HCT116 (cell line): Measurements from ENCODE around the gene TENT4A. TPM values are rescaled to one million over a fixed set of nuclear protein-coding genes. Genes with fewer than 3 reads are reported as not detected.

Experiments used
- ATAC-seq: fragments of 200-7000 bp; cut with Tn5 transposase; 2 replicates; pipeline ENCODE4 v1.9.1; 2020; ENCODE audit warnings: mild to moderate bottlenecking, moderate library complexity
- BruUV-seq: library from RNA; stranded (reverse); fragments of 400-500 nt; replicated peaks from 2 replicates; lab custom pipeline; 2021; lab: Mats Ljungman, UMichigan
- CTCF ChIA-PET: fragments of 300-600 bp; sonication (Branson Sonifier 250); formaldehyde crosslinking; loops from one replicate; lab custom pipeline; 2021; ENCODE audit warnings: antibody characterized with exemption; lab: Charles Lee
- POLR2A ChIA-PET: fragments of 300-600, 350-600 bp; sonication (Branson Sonifier 250); formaldehyde crosslinking; loops from one replicate; lab custom pipeline; 2021; ENCODE audit warnings: antibody characterized with exemption; lab: Charles Lee
- RAD21 ChIA-PET, 2 experiments: fragments of 300-600 bp; sonication (Branson Sonifier 250); formaldehyde crosslinking; loops; one replicate each; lab custom pipeline; 2023; ENCODE audit warnings: low total read pairs in 2 of 2; ENCODE audit not compliant: uncharacterized antibody in 2 of 2, unreplicated experiment in 2 of 2, low non-redundant PET in 1 of 2; lab: Charles Lee
- DNase-seq: peaks from one replicate; pipeline ENCODE4 v3.0.0-alpha.2; 2010; ENCODE audit warnings: low read depth, low spot score
- H2AFZ ChIP-seq: fragments of 200-600 bp; shearing (Covaris generic), sonication (generic); 2 replicates; pipeline ENCODE4 v1.6.1; 2017; ENCODE audit warnings: low read depth, mixed run types, mixed read lengths, antibody characterized with exemption, low read length; ENCODE audit not compliant: poor library complexity, severe bottlenecking
- H3K27ac ChIP-seq: 2 replicates; pipeline ENCODE4 v1.5.1; 2012; ENCODE audit warnings: low read depth, low read length
- H3K27me3 ChIP-seq: fragments of 200-600 bp; sonication (generic); 2 replicates; pipeline ENCODE4 v1.6.1; 2016; ENCODE audit warnings: mixed run types, low read length, mixed read lengths; ENCODE audit not compliant: insufficient read depth
- H3K36me3 ChIP-seq, 2 experiments: fragments of 200-500 bp in 1 of 2; fragments of 200-600 bp in 1 of 2; sonication (Bioruptor generic) in 1 of 2; sonication (generic) in 1 of 2; 2 replicates each; pipeline versions ENCODE4 v1.5.1 to v1.6.1; 2014 to 2016; ENCODE audit warnings: low read length in 2 of 2, inconsistent platforms in 1 of 2, mixed read lengths in 1 of 2, mixed run types in 1 of 2; ENCODE audit not compliant: insufficient read depth in 2 of 2, control insufficient read depth in 1 of 2
- H3K4me1 ChIP-seq, 2 experiments: fragments of 200-600 bp in 1 of 2; sonication (generic) in 1 of 2; 2 replicates each; pipeline versions ENCODE4 v1.5.1 to v1.6.1; 2012 to 2017; ENCODE audit warnings: low read length in 2 of 2, inconsistent platforms in 1 of 2, mild to moderate bottlenecking in 1 of 2, mixed read lengths in 1 of 2, mixed run types in 1 of 2, moderate library complexity in 1 of 2; ENCODE audit not compliant: insufficient read depth in 2 of 2, control insufficient read depth in 1 of 2
- H3K4me2 ChIP-seq: fragments of 200-600 bp; sonication (generic); 2 replicates; pipeline ENCODE4 v1.6.1; 2017; ENCODE audit warnings: mixed run types, low read length, mixed read lengths
- H3K4me3 ChIP-seq, 2 experiments: fragments of 200-600 bp in 1 of 2; sonication (generic) in 1 of 2; replicated peaks in 1 of 2; 2 replicates each; pipeline ENCODE4 v1.5.1; 2011 to 2016; ENCODE audit warnings: low read length in 2 of 2, control low read depth in 1 of 2, low read depth in 1 of 2, mild to moderate bottlenecking in 1 of 2, mixed read lengths in 1 of 2, mixed run types in 1 of 2
- H3K79me2 ChIP-seq: fragments of 200-600 bp; sonication (generic); 2 replicates; pipeline ENCODE4 v1.6.1; 2017; ENCODE audit warnings: mild to moderate bottlenecking, mixed run types, low read length, moderate library complexity, mixed read lengths; ENCODE audit not compliant: insufficient read depth
- H3K9ac ChIP-seq: fragments of 200-600 bp; sonication (generic); 2 replicates; pipeline ENCODE4 v1.6.1; 2016; ENCODE audit warnings: low read length, mixed read lengths
- H3K9me2 ChIP-seq: fragments of 200-600 bp; sonication (generic), shearing (Covaris generic); 2 replicates; pipeline ENCODE4 v1.6.1; 2017; ENCODE audit warnings: mixed run types, mild to moderate bottlenecking, moderate library complexity; ENCODE audit not compliant: insufficient read depth
- H3K9me3 ChIP-seq, 2 experiments: fragments of 200-500 bp in 1 of 2; fragments of 200-600 bp in 1 of 2; sonication (Bioruptor generic) in 1 of 2; sonication (generic) in 1 of 2; 2 replicates each; pipeline ENCODE4 v1.6.1; 2014 to 2017; ENCODE audit warnings: low read length in 2 of 2, mixed read lengths in 2 of 2, inconsistent platforms in 1 of 2, low read depth in 1 of 2, mild to moderate bottlenecking in 1 of 2, mixed run types in 1 of 2, moderate library complexity in 1 of 2; ENCODE audit not compliant: control insufficient read depth in 1 of 2, insufficient read depth in 1 of 2
- H4K20me1 ChIP-seq: fragments of 200-600 bp; sonication (generic), shearing (Covaris generic); 2 replicates; pipeline ENCODE4 v1.6.1; 2017; ENCODE audit warnings: mixed run types, mild to moderate bottlenecking, moderate library complexity; ENCODE audit not compliant: insufficient read depth
- ATF3 ChIP-seq: IDR thresholded peaks from 2 replicates; pipeline ENCODE4 v1.6.1; 2012
- CBX3 ChIP-seq: IDR thresholded peaks from 2 replicates; pipeline ENCODE4 v1.6.1; 2012; ENCODE audit warnings: low read depth
- CEBPB ChIP-seq: IDR thresholded peaks from 2 replicates; pipeline ENCODE4 v1.6.1; 2012; ENCODE audit warnings: low read depth
- CTCF ChIP-seq, 3 experiments: fragments of 200-600 bp in 1 of 3; sonication (generic) in 1 of 3; IDR thresholded peaks in 2 of 3; conservative IDR thresholded peaks in 1 of 3; 2 replicates each; pipeline ENCODE4 v1.5.1; 2012 to 2017; ENCODE audit warnings: low read depth in 2 of 3, low read length in 2 of 3, antibody characterized with exemption in 1 of 3, borderline replicate concordance in 1 of 3, control low read depth in 1 of 3, mild to moderate bottlenecking in 1 of 3, mixed read lengths in 1 of 3, mixed run types in 1 of 3, moderate library complexity in 1 of 3; ENCODE audit not compliant: insufficient read depth in 1 of 3
- EGR1 ChIP-seq: IDR thresholded peaks from 2 replicates; pipeline ENCODE4 v1.6.1; 2012; ENCODE audit warnings: low read depth
- EZH2 ChIP-seq: fragments of 200-600 bp; sonication (generic); IDR thresholded peaks from 2 replicates; pipeline ENCODE4 v1.6.1; 2017; ENCODE audit warnings: antibody characterized with exemption, mixed run types
- EZH2phosphoT487 ChIP-seq: fragments of 200-600 bp; IDR thresholded peaks from 2 replicates; pipeline ENCODE4 v1.6.1; 2018; ENCODE audit warnings: antibody characterized with exemption, borderline replicate concordance
- FOSL1 ChIP-seq: IDR thresholded peaks from 2 replicates; pipeline ENCODE4 v1.6.1; 2012; ENCODE audit warnings: low read depth
- MAX ChIP-seq: IDR thresholded peaks from 2 replicates; pipeline ENCODE4 v1.6.1; 2012
- POLR2A ChIP-seq: IDR thresholded peaks from 2 replicates; pipeline ENCODE4 v1.7.0; 2011; ENCODE audit warnings: borderline replicate concordance; ENCODE audit not compliant: insufficient read depth, insufficient read length; ENCODE audit errors: extremely low read depth
- SIN3A ChIP-seq: IDR thresholded peaks from 2 replicates; pipeline ENCODE4 v1.6.1; 2012; ENCODE audit warnings: low read depth
- SP1 ChIP-seq: IDR thresholded peaks from 2 replicates; pipeline ENCODE4 v1.6.1; 2012; ENCODE audit warnings: low read depth
- SRF ChIP-seq: IDR thresholded peaks from 2 replicates; pipeline ENCODE4 v1.6.1; 2012; ENCODE audit warnings: low read depth
- YY1 ChIP-seq: IDR thresholded peaks from 2 replicates; pipeline ENCODE4 v1.6.1; 2011; ENCODE audit warnings: low read length, low read depth, moderate library complexity, mild to moderate bottlenecking; ENCODE audit not compliant: insufficient replicate concordance; ENCODE audit errors: extremely low read depth
- intact Hi-C: fragments of 100-400 bp; cut with micrococcal nuclease; formaldehyde crosslinking; loops from 2 replicates; pipeline ENCODE4 v1.10.0; 2022
- total RNA-seq: library from RNA; stranded (reverse); gene quantifications from one replicate; pipeline ENCODE4 v1.2.1, GENCODE V29; 2021; ENCODE audit not compliant: unreplicated experiment

The TENT4A gene
- total RNA-seq, 1 experiment from 2014 or later = 39.8 TPM

GRCh38 chr5:6759983-6760382 is 46.8 kb downstream of the TENT4A start:
- Histone ChIP-seq H3K9ac (no peak overlapping the region), H3K4me3 (no peak overlapping the region), H3K9me3 (no peaks in the 10 kb centered on the region), H3K27ac (no peak overlapping the region), H3K4me2 (no peak overlapping the region), H2AFZ (no peak overlapping the region), H3K36me3 (peaks cover 12 to 15% of the 10 kb centered on the region in 2 experiments; a peak in 3 of 4 replicates), H3K9me2 (no peaks in the 10 kb centered on the region), H4K20me1 (no peaks in the 10 kb centered on the region), H3K4me1 (peaks cover 0 to 8% of the 10 kb centered on the region in 2 experiments; a peak in 1 of 4 replicates), H3K79me2 (no peaks in the 10 kb centered on the region), H3K27me3 (no peaks in the 10 kb centered on the region)
- no peak for ATAC-seq
- POLR2A ChIA-PET = no interaction called here
- intact Hi-C loops = no loop called here
- TF ChIP-seq MAX (no peak), CTCF (IDR thresholded peaks at IDR 0.05 in 2 of 3, conservative IDR thresholded peaks at IDR 0.05 in 1 of 3; ENCODE audit: borderline replicate concordance in 1 of 3, insufficient read depth in 1 of 3, low read depth in 2 of 3, low read length in 2 of 3) (no peak), EZH2 (no peak), YY1 (no peak), FOSL1 (no peak), CBX3 (no peak), EZH2phosphoT487 (no peak), EGR1 (no peak), SP1 (no peak), POLR2A (no peak), ATF3 (no peak), CEBPB (no peak), SIN3A (no peak), SRF (no peak)
- RAD21 ChIA-PET = no interaction called here
- DNase-seq = no peak
- CTCF ChIA-PET = interaction anchor here (0.8 to 0.9 kb wide), 2 partner anchors 8 to 127 kb away, joined by 3 read pairs; partner anchors contain the start of genes NSUN2 and SRD5A1
- BruUV-seq = no TSS peak
